Fibroblast of skin of left quadriceps (primary cell): Measurements from ENCODE around the gene HPS3.

Experiments
- DNase-seq, 2 experiments: peaks; one replicate each; pipeline ENCODE4 v3.0.0-alpha.2; 2013; ENCODE audit warnings: low read depth in 2 of 2

The HPS3 gene

GRCh38 chr3:149120051-149120972 lies 9.1 kb upstream of the HPS3 start:
- peak; percentile 50 to 54 for DNase-seq

GRCh38 chr3:149122721-149123578 lies 6.5 kb upstream of the HPS3 start:
- DNase-seq: no peak

- no peak for DNase-seq
These were observed 617 bp upstream of the HPS3 start for GRCh38 chr3:149128821-149129220.

GRCh38 chr3:149131589-149131988 lies 2.2 kb downstream of the HPS3 start:
- DNase-seq: no peak

GRCh38 chr3:149134575-149134974 lies 5.1 kb downstream of the HPS3 start:
- DNase-seq: no peak

- no peak for DNase-seq
These were observed 13.2 kb downstream of the HPS3 start for GRCh38 chr3:149142682-149143081.

- no peak for DNase-seq
These were observed 15.9 kb downstream of the HPS3 start for GRCh38 chr3:149145356-149145755.

- no peak for DNase-seq
These were observed 16.5 kb downstream of the HPS3 start for GRCh38 chr3:149145974-149146373.

GRCh38 chr3:149150436-149150835 lies 21.0 kb downstream of the HPS3 start:
- no peak for DNase-seq

GRCh38 chr3:149151843-149152242 lies 22.4 kb downstream of the HPS3 start:
- DNase-seq: no peak

GRCh38 chr3:149152420-149152819 lies 23.0 kb downstream of the HPS3 start:
- no peak for DNase-seq

GRCh38 chr3:149153402-149153801 lies 24.0 kb downstream of the HPS3 start:
- DNase-seq: no peak

GRCh38 chr3:149160754-149161300 lies 31.4 kb downstream of the HPS3 start:
- no peak for DNase-seq

- DNase-seq: no peak
These were observed 32.6 kb downstream of the HPS3 start for GRCh38 chr3:149162007-149162406.

- DNase-seq: no peak
These were observed 33.6 kb downstream of the HPS3 start for GRCh38 chr3:149163066-149163465.

GRCh38 chr3:149167898-149168297 lies 38.5 kb downstream of the HPS3 start:
- no peak for DNase-seq

GRCh38 chr3:149170672-149171071 lies 41.2 kb downstream of the HPS3 start:
- no peak for DNase-seq

- DNase-seq: no peak
These were observed 45.5 kb downstream of the HPS3 start for GRCh38 chr3:149174901-149175300.

GRCh38 chr3:149177122-149177521 lies 47.7 kb downstream of the HPS3 start:
- DNase-seq: no peak

- peak; percentile 61 for DNase-seq
These were observed 49.8 kb downstream of the HPS3 start for GRCh38 chr3:149179220-149179619.

GRCh38 chr3:149180057-149180573 lies 50.7 kb downstream of the HPS3 start:
- peak; percentile 89 to 90 for DNase-seq

GRCh38 chr3:149181182-149181581 lies 51.7 kb downstream of the HPS3 start:
- no peak for DNase-seq
